GM21737 (cell line): Measurements from ENCODE around the gene CR1.
"Not testable (repeated sequence)": the region's sequence is repeated elsewhere in the genome, so short reads cannot be mapped to it uniquely, and the experiment has no call there.

Experiments used
- ATAC-seq: cut with Tn5 transposase; IDR thresholded peaks from one replicate; pipeline ENCODE4 v1.9.1; 2021; ENCODE audit warnings: mild to moderate bottlenecking, moderate library complexity; ENCODE audit not compliant: unreplicated experiment

The CR1 gene

GRCh38 chr1:207502726-207503125, 6.8 kb downstream of the CR1 start:
- no peak for ATAC-seq

DNA sequence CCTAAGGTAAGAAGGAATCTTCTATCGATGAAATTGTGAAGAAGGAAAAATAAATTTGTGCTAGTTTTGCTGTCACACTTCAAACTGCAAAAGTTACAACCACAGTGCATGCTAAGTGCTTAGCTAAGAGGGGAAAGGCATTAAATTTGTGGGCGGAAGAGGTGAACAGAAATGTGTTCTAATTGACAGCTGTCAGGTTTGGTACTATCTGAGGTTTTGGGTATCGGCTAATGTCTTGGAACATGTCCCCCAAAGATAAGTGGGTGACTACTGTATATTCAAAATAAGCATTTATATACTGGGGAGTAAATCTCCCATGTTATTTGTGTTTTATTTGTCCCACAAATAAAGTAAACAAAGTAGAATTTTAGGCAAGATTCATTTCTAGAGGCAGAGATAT, 8.0 kb downstream of the CR1 start:
- ATAC-seq: no peak

DNA sequence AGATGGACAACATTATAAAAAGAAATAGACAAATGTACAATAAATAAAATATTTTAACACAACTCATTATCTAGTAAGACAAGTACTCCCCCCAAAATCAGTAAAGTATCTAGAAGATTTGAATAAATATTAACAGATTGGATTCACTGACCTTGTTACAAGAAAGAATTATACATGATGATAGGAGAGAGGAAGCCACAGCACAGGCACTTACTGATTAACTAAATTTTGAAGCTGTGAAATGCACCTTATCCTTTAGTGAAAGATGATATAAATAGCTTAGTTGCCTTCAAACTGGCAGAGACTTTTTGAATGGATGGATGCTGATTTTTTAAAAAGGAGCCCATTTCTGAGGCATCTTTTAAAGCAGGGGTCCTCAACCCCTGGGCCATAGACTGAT, 8.5 kb downstream of the CR1 start:
- ATAC-seq: no peak

DNA sequence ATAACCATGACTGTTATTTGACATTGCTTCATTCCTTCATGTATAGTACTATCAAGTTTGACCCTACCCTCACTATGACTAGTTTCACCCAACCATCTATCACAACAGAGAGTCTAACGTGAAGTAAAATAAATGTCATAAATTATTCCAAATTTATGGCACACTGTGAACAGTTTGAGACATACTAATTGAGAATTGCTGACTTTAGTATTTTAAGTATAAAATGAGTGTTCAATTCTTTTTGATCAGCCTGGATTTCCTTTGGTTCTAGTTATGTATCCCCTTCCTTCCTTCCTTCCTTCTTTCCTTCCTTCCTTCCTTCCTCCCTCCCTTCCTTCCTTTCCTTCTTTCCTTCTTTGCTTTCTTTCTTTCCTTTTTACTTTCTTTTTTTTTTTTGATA, 14.5 kb downstream of the CR1 start:
- ATAC-seq: no peak

GRCh38 chr1:207514890-207515289, 18.9 kb downstream of the CR1 start:
- no peak for ATAC-seq

DNA sequence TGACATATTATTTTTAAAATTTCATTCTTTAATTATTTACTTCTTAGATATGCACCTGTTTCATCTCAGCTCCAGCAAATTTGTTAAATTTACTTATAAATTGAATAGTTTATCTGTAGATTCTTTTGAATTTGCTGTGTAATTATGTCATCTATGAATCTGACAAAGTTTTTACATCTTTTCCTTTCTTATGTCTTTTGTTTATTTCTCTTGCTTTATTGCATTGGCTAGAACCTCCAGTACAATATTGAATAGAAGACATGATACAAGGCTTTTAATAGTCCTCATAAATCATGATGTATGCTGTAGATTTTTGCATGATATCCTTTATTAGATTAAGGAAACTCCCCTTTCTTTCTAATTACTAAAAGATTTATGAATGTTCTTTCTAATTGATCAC, 20.8 kb downstream of the CR1 start:
- ATAC-seq: no peak

DNA sequence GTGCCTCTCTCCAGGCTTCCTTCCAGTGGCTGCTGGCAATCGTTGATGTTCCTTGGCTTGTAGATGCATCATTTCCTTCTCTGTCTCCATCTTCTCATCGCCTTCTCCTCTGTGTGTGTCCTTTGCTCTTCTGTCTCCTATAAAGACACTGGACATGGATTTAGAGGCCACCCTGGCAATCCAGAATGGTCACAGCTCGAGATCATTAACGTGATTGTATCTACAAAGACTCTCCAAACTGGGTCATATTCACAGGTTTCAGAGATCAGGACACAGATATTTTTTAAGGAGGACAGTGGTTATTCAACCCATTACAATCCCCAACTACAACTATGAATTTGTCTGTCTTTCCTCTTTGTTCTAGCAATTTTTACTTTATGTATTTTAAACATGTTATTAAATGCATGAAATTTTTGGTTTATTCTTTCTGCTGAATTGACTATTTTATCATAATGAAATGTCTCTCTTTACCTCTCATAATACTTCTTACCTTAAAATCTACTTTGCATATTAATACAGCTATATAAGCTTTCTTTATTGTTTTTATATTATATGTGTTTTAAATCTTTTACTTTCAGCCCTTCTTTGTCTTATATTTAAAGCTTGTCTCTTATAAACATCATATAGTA, 22.8 kb downstream of the CR1 start:
- ATAC-seq: no peak

DNA sequence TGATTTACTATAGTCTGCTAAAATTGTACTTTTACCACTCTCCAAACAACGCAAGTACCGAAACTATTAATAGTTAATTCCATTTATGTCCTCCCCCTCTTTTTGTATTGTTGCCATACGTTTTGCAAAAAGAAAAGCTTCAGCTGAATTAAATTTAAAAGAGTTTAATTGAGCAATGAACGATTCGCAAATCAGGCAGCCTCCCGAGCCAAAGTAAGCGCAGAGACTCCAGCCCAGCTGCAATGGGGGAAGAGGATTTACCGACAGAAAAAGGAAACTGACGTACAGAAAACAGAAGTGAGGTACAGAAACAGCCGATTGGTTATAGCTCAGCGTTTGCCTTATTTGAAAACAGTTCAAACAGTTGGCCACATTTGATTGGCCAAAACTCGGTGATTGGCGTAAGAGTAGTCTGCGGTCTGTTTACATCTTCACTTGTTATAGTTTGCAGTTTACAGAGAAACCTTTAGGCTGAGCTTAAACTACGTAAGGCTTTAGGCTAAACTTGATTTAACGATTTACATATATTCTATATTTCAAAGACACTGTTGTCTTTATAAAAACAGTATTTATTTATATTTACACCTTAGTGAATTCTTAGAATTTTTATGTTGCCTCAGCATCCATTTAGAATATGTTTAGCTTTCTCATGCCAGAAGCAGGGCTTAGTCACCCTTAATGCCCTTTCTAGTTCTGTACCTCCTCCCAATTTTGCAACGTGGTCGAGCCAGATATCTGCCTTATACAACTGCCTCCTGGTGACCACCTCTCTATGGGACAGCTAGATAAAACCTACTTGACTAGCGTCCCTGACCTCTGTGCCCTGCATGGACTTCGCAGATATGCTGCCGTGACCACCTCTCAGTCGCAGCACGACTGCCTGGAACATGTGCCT, 23.8 kb downstream of the CR1 start:
- ATAC-seq: no peak

DNA sequence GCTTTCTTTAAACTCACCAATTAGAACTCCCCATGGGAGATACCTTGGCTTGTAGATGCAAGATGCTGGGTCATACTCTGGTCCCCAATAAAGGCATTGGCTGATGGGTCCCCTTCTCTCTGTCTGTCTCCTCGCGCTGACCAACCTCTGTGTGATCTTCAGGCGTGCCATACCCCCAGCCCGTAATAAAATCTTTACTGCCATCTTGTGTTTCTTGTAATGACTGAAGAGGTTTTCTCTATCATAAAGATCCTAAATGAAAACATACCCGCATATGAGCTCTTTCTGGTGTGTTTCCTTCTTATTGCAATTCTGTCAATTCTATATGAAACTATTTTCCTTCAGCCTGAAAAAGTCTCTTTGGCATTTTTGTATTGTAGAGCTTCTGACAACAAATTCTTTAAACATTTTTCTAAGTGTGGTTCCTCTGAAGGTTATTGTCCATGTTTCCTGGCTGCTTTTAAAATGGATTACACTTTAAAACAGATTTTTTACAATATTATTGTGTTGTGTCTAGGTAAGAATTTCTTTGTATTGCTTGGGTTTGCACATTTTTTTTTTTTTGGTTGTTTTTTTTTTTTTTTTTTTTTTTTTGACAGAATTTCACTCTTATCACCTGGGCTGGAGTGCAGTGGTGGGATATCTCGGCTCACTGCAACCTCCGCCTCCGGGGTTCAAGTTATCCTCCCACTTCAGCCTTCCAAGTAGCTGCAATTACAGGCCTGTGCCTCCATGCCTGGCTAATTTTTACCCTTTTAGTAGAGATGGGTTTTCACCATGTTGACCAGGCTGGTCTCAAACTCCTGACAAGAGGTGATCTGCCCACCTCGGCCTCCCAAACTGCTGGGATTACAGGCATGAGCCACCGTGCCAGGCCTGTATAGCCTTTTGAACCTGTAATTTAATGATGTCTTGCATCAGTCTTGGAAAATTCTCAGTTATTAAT, 24.7 kb downstream of the CR1 start:
- not testable (repeated sequence) for ATAC-seq

GRCh38 chr1:207525239-207525638, 29.3 kb downstream of the CR1 start:
- not testable (repeated sequence) for ATAC-seq

GRCh38 chr1:207528401-207528800, 32.4 kb downstream of the CR1 start:
- not testable (repeated sequence) for ATAC-seq

DNA sequence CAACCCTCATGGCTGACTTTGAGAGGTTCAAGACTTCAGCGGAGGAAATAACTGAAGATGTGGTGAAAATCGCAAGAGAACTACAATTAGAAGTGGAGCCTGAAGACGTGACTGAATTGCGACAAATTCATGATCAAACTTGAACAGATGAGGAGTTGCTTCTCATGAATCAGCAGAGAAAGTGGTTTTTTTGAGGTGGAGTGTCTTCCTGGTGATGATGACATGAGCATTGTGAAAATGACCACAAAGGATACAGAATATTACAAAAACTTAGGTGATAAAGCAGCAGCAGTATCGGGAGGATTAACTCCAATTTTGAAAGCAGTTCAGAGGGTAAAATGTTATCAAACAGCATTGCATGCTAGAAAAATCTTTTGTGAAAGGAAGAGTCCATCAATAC, 40.3 kb downstream of the CR1 start:
- ATAC-seq: not testable (repeated sequence)

GRCh38 chr1:207546677-207547357, 50.9 kb downstream of the CR1 start:
- ATAC-seq: not testable (repeated sequence)

- not testable (repeated sequence) for ATAC-seq
Observed at GRCh38 chr1:207554823-207555222, 58.9 kb downstream of the CR1 start.

DNA sequence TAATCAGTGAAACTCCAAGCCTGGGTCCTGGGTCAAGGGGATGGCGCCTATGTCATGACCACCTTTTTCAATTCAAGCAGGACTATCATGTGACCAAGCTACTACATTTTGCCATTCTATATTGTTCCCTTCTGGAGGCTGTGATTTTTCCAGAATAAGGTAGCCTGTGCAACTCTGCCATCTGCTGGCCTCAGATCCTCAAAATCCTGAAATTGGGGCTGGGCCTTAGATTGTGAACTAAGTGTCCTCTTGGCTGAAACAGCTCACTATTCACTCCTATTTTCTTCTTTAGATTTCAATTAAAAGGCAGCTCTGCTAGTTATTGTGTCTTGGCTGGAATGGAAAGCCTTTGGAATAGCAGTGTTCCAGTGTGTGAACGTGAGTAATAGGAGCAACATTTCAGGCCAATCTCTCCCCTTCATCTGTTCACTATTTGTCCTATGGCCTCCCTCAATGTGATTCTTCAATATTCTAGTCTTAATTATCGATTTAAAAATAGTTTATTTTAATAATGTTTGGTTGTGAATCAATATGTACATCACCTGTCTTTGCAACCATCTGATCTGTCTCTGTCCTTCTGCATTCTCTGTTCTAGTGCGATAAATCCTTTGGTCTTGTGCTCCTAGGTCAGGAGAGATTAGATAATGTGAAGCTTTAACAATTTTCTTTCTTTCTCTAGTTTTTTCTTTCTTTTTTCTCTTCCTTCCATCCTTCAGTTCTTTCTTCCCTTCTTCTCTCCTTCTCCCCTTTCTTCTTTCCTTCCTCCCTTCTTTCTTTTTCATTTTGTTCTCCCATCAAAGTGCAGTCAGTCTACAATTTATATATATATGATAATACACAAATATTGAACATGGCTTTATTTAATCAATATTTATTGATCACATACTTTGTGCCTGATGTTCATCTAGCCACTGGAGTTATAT, 69.8 kb downstream of the CR1 start:
- ATAC-seq: no peak

DNA sequence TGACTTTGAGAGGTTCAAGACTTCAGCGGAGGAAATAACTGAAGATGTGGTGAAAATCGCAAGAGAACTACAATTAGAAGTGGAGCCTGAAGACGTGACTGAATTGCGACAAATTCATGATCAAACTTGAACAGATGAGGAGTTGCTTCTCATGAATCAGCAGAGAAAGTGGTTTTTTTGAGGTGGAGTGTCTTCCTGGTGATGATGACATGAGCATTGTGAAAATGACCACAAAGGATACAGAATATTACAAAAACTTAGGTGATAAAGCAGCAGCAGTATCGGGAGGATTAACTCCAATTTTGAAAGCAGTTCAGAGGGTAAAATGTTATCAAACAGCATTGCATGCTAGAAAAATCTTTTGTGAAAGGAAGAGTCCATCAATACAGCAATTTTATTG, 76.0 kb downstream of the CR1 start:
- not testable (repeated sequence) for ATAC-seq

DNA sequence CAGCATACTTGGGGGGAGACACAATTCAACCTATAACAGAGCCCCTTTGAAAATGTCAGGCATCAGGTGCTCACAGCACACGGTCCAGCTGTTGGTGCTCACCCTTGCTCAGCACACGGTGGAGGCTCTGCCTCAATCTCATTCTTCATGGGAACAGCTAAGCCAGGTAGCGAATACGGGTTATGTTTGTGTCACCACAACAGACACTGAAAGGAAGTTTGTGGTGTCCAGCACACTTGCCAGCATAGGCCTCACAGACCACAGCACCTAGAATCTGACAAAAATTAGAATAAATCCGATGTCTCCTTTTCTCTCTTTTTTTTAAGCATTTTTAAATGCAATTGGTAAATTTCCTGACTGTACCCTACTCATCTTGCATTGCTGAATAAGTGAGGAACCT, 77.1 kb downstream of the CR1 start:
- ATAC-seq: not testable (repeated sequence)

GRCh38 chr1:207575381-207575780, 79.4 kb downstream of the CR1 start:
- ATAC-seq: not testable (repeated sequence)

DNA sequence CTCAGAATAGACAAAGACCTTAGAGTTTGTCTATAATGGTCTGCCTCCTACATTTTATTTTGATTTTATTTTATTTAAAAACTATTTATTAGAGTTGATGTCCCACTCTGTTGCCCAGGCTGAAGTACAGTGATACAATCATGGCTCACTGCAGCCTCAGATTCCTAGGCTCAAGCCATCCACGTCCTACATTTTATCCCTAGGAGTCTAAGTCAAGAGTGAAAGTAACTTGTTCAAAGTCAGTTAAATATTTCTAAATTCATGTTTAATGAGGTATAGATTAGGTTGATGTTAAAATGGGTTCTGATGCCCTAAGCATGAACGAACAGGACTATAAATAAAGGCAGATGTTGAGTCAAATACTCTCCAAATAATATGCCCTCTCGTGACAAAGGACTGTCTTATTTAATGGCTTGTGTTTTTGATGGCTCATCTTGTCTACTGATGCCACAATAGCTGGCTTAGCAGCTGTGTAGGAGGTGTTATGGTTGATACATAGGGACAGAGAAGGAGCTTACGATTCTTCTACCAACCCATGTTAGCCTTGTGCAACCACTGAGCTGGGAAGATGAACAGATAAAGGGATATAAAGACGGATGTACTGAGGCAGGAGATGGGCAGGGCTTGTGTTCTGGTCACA, 83.0 kb downstream of the CR1 start:
- no peak for ATAC-seq
